ENCODE data around the gene NDUFA7. TPM values are rescaled to one million over a fixed set of nuclear protein-coding genes. Genes with fewer than 3 reads are reported as not detected.

The NDUFA7 gene
- total and polyA plus RNA-seq, 2 donors from 2014 or later: 51.2 to 304 TPM

DNA sequence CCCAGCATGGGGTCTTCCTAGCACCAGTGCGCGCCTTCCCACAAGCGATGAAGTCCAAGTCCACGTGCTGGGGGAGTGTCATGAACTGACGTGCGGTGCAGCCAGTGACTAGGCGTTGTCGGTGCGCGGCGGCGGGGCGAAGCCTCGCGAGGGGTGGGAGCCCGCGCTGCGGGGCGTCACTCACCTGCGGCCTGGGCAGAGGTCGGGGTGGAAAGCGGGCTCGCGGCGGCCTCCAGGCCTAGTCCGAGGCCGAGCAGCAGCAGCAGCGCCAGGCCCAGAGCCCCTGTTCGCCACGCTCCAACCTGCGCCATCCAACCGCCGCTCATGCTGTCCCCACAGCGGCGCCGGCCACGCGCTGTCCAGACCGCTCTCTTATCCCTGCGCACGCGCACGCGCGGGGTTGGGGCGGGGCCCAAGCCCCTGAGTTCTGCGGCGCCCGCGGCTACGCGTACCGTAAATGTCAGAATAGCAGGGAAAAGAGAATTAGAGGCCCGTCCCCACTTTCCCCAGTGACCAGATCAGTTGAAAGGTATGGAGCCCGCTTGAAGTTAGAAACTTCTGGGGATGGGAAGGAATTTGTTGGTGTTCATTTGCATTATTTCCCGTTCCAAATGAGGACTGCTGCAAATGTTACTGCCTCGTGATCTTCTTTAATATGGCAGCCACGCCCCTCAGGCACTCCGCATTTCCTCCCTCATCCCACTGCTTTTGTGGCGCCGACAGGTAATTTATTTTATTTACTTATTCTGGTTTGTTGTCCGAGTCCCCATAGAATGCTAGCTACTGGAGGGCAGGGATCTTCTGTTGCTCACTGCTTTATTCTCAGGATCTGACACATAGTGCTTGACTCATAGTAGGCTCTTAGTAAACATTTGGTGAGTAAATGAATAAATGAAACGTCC, 13.0 kb downstream of the NDUFA7 start, which contains the start of gene CD320:
Gene CD320, minus strand, starts transcription at position 394 of the 902 bp plus-strand sequence. Its CDS starts 68 bp downstream, at position 326.
- TF ChIP-seq, protein P1, sequence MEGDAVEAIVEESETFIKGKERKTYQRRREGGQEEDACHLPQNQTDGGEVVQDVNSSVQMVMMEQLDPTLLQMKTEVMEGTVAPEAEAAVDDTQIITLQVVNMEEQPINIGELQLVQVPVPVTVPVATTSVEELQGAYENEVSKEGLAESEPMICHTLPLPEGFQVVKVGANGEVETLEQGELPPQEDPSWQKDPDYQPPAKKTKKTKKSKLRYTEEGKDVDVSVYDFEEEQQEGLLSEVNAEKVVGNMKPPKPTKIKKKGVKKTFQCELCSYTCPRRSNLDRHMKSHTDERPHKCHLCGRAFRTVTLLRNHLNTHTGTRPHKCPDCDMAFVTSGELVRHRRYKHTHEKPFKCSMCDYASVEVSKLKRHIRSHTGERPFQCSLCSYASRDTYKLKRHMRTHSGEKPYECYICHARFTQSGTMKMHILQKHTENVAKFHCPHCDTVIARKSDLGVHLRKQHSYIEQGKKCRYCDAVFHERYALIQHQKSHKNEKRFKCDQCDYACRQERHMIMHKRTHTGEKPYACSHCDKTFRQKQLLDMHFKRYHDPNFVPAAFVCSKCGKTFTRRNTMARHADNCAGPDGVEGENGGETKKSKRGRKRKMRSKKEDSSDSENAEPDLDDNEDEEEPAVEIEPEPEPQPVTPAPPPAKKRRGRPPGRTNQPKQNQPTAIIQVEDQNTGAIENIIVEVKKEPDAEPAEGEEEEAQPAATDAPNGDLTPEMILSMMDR (IDR thresholded peaks at IDR 0.05; ENCODE audit: borderline replicate concordance, extremely low read depth, insufficient read depth): no peak
- Histone ChIP-seq H3K27me3 (ENCODE audit: control insufficient read depth, insufficient read depth, low read length) (no peaks in the 10 kb centered on the region), H3K27ac (ENCODE audit: low read depth in 2 of 2, low read length in 2 of 2) (peak within 1 kb of the TSS; percentile 45 to 57), H3K9ac (ENCODE audit: low read length in 3 of 3) (peak within 1 kb of the TSS; percentile 54 to 71 (median 58)), H3K36me3 (ENCODE audit: control insufficient read depth in 2 of 3, insufficient read depth in 3 of 3, low read length in 3 of 3) (peaks cover 0 to 4% (median 3%) of the 10 kb centered on the region in 3 donors), H3K9me3 (ENCODE audit: control insufficient read depth in 2 of 3, insufficient read depth in 1 of 3, low read length in 3 of 3) (no peaks in the 10 kb centered on the region), H3K4me3 (ENCODE audit: low read length in 3 of 3) (peak within 1 kb of the TSS; percentile 59 to 82 (median 74)), H3K4me1 (ENCODE audit: control insufficient read depth in 2 of 3, insufficient read depth in 2 of 3, low read depth in 1 of 3, low read length in 3 of 3) (peaks cover 0 to 20% (median 0%) of the 10 kb centered on the region in 3 donors)
- intact Hi-C loops (cut with DNase I): no loop called here
- FAIRE-seq: no peak
- DNase-seq: peak; percentile 91 to 97 (median 95)

DNA sequence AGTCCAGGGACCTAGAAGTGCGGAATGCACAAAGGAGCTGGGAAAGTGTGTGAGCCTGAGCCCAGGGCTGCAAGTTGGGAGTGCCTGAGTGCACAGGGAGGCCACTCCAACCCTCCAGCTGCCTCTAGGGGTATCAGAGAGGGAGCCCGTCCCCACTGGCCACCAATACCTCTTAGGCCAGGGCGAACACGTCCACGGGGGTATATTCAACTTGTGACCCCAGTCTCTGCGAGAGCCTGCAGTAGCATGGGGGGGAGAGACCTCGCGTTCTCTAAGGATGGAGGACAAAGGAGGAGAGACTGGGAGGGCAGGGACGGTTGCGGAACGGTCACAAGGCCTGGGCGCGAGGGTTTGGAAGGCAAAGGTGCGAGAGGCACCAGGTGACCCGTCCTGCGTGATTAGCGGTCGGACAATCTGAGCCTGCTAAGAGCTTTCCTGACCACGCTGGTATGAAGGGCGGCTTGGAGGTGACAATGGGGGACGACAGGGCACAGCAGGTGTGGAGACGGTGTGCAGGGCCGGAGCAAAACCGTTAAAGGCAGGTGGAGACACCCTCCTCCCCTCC, 13.7 kb downstream of the NDUFA7 start:
- Histone ChIP-seq H3K27me3 (ENCODE audit: control insufficient read depth, insufficient read depth, low read length) (no peaks in the 10 kb centered on the region), H3K9me3 (ENCODE audit: control insufficient read depth in 2 of 3, insufficient read depth in 1 of 3, low read length in 3 of 3) (no peaks in the 10 kb centered on the region), H3K27ac (ENCODE audit: low read depth in 2 of 2, low read length in 2 of 2) (peak overlapping the region in 1 of 2 donors; percentile 57), H3K9ac (ENCODE audit: low read length in 3 of 3) (peak overlapping the region; percentile 48 to 71 (median 54)), H3K36me3 (ENCODE audit: control insufficient read depth in 2 of 3, insufficient read depth in 3 of 3, low read length in 3 of 3) (peaks cover 0 to 4% (median 3%) of the 10 kb centered on the region in 3 donors), H3K4me3 (ENCODE audit: low read length in 3 of 3) (peak overlapping the region; percentile 59 to 82 (median 72)), H3K4me1 (ENCODE audit: control insufficient read depth in 2 of 3, insufficient read depth in 2 of 3, low read depth in 1 of 3, low read length in 3 of 3) (peaks cover 0 to 20% (median 0%) of the 10 kb centered on the region in 3 donors)
- DNase-seq (peak in 1 of 5 donors; percentile 56), FAIRE-seq (no peak)
- intact Hi-C loops (cut with DNase I): no loop called here
- TF ChIP-seq, protein P1 (IDR thresholded peaks at IDR 0.05; ENCODE audit: borderline replicate concordance, extremely low read depth, insufficient read depth): no peak

DNA sequence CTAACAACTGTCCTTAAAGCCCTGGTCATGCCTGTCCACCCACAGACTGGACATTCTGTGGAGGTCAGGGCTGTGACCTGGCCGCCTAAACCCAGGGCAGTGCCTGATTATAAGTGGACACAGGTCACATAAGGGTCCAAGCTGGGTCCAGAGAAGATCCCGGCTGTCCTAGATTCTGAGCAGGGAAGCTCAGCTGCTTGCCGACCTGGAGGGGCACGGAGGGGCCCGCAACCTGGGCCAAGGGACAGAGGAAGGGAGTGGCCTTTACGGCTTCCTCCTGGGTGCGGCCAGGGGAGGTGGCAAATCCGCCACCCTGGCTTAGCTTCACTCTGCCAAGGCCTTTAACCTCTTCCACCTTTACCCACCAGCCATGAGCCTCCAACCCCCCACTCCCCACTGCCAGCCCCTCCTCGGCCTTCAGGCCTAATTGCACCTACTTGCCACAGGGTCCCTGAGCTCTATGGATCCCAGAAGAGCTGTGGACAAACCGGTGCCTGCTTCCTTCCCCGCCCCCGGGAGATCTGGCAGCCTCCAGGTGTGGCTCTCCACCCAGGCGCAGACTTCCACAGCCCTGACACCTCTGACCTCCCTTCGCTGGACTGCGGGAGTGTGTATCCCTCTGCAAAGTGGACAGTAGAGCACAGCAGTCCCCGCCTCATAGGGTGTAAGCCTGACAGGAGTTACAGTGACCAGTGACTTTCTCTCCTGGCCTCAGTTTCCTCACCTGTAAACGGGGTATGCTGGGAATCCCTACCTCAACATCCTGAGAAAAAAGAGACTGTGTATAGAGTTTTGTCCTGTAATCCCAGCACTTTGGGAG, 14.7 kb downstream of the NDUFA7 start:
- no peak overlapping the region for H3K27ac ChIP-seq (ENCODE audit: low read depth in 2 of 2, low read length in 2 of 2)
- no peaks in the 10 kb centered on the region for H3K27me3 ChIP-seq (ENCODE audit: control insufficient read depth, insufficient read depth, low read length)
- peaks cover 0 to 4% (median 3%) of the 10 kb centered on the region in 3 donors for H3K36me3 ChIP-seq (ENCODE audit: control insufficient read depth in 2 of 3, insufficient read depth in 3 of 3, low read length in 3 of 3)
- no peak for FAIRE-seq
- peaks cover 0 to 18% (median 0%) of the 10 kb centered on the region in 3 donors for H3K4me1 ChIP-seq (ENCODE audit: control insufficient read depth in 2 of 3, insufficient read depth in 2 of 3, low read depth in 1 of 3, low read length in 3 of 3)
- H3K4me3 ChIP-seq (ENCODE audit: low read length in 3 of 3): no peak overlapping the region
- H3K9ac ChIP-seq (ENCODE audit: low read length in 3 of 3): no peak overlapping the region
- peak in 1 of 5 donors; percentile 76 for DNase-seq
- TF ChIP-seq, protein P1 (IDR thresholded peaks at IDR 0.05; ENCODE audit: borderline replicate concordance, extremely low read depth, insufficient read depth): no peak
- H3K9me3 ChIP-seq (ENCODE audit: control insufficient read depth in 2 of 3, insufficient read depth in 1 of 3, low read length in 3 of 3): no peaks in the 10 kb centered on the region
- intact Hi-C loops (cut with DNase I): no loop called here
